ENCODE measurements around the gene HOTAIR.

HOTAIR gene

DNA sequence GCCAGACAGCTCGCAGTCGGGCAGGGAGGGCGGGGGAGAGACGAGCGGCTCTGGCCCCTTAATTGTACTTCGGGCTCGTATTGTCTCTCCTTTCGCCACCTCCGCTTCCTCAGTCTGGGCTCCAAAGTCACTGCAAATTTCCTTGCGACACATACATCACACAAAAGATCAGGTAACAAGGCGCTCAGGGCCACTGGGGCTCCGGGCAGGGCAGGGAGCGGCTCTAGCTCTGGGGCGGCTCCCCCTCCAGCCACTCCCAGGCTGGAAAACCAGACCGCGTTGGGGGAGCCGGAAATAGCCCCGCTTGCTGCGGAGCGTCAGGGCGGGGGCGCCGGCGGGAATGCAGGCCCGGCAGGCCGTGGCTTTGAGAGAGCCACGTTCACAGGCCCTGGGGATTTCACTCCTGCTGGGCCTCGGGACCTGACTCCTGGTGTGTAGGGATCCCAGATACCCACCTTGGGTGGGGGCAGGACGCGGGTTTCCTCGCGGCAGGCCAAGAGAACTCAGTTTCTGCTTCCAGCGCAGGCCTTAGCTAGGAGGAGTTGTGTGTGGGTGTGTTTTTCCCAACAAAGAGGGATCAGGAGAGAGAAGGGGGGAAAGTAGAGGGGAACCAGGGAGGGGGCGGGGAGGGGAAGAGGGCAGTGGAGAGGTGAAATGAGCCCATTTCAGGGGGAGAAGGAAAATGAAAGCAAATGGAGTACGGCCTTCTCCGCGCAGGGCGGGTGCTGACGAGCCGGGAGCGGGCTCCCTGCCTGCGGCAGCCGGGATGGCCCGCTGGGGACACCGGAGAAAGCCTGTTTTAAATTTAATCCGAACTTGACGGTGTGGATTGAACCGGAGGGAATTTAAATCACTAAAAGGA is 20.9 kb upstream of the HOTAIR start:
- TF ChIP-seq, protein P1, sequence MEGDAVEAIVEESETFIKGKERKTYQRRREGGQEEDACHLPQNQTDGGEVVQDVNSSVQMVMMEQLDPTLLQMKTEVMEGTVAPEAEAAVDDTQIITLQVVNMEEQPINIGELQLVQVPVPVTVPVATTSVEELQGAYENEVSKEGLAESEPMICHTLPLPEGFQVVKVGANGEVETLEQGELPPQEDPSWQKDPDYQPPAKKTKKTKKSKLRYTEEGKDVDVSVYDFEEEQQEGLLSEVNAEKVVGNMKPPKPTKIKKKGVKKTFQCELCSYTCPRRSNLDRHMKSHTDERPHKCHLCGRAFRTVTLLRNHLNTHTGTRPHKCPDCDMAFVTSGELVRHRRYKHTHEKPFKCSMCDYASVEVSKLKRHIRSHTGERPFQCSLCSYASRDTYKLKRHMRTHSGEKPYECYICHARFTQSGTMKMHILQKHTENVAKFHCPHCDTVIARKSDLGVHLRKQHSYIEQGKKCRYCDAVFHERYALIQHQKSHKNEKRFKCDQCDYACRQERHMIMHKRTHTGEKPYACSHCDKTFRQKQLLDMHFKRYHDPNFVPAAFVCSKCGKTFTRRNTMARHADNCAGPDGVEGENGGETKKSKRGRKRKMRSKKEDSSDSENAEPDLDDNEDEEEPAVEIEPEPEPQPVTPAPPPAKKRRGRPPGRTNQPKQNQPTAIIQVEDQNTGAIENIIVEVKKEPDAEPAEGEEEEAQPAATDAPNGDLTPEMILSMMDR (IDR thresholded peaks at IDR 0.05; ENCODE audit: low read length): no peak
- TF ChIP-seq EZH2 (optimal IDR thresholded peaks at IDR 0.05; ENCODE audit: low read depth, low read length) (no peak), EZH2phosphoT487 (IDR thresholded peaks at IDR 0.05; ENCODE audit: low read length) (no peak)
- Histone ChIP-seq H3F3A (ENCODE audit: insufficient read depth, low read length) (0 out of 2 replicates have a peak, but pooled peaks cover 3% of the 10 kb centered on the region), H2AFZ (ENCODE audit: low read length) (peak overlapping the region; percentile 96), H3K9me3 (replicated peaks; ENCODE audit: insufficient read depth, low read length) (no peaks in the 10 kb centered on the region), H3K27ac (ENCODE audit: low read length) (no peak overlapping the region), H3K4me1 (ENCODE audit: low read length) (peaks cover 10% of the 10 kb centered on the region; the same call in 1 of the 2 replicates), H3K9ac (ENCODE audit: low read length) (peak overlapping the region; percentile 45; the same call in 1 of the 2 replicates), H3K79me2 (ENCODE audit: low read length) (no peaks in the 10 kb centered on the region), H3K4me2 (ENCODE audit: low read depth, low read length) (peak overlapping the region; percentile 99), H3K4me3 (ENCODE audit: low read length) (peak overlapping the region; percentile 84), H3K27me3 (replicated peaks; ENCODE audit: insufficient read depth, low read length) (peaks cover 96% of the 10 kb centered on the region), H3K9me2 (replicated peaks; ENCODE audit: insufficient read depth, low read length) (no peaks in the 10 kb centered on the region), H3K36me3 (replicated peaks; ENCODE audit: insufficient read depth, low read length) (no peaks in the 10 kb centered on the region), H4K20me1 (ENCODE audit: insufficient read depth, low read length) (no peaks in the 10 kb centered on the region)
- no peak for DNase-seq

DNA sequence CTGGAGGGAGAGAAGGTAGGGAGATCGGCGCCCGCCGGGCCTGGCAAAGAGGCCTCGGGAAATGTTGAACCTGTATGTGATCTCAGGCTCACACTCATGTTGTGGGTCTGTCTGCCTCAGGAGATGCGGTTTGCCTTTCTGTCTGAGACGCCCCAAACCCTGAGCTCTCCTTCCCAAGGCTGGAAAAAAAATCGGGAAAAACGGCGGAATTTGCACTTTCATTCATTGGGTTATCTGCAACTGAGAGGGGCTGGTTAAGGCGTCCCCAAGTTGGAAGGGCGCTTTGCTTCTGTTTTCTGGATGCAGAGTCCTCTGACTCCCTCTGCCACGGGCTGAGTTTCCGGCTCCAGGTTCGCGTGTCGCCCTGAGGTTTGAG is 20.2 kb upstream of the HOTAIR start:
- H3K27me3 ChIP-seq (replicated peaks; ENCODE audit: insufficient read depth, low read length): peaks cover 96% of the 10 kb centered on the region
- no peaks in the 10 kb centered on the region for H3K79me2 ChIP-seq (ENCODE audit: low read length)
- H3K4me1 ChIP-seq (ENCODE audit: low read length): peaks cover 10% of the 10 kb centered on the region; the same call in 1 of the 2 replicates
- H2AFZ ChIP-seq (ENCODE audit: low read length): no peak overlapping the region
- H3K27ac ChIP-seq (ENCODE audit: low read length): no peak overlapping the region
- peak overlapping the region; percentile 99 for H3K4me2 ChIP-seq (ENCODE audit: low read depth, low read length)
- no peaks in the 10 kb centered on the region for H3K9me3 ChIP-seq (replicated peaks; ENCODE audit: insufficient read depth, low read length)
- H4K20me1 ChIP-seq (ENCODE audit: insufficient read depth, low read length): no peaks in the 10 kb centered on the region
- peak overlapping the region; percentile 84; the same call in 1 of the 2 replicates for H3K4me3 ChIP-seq (ENCODE audit: low read length)
- DNase-seq: no peak
- 0 out of 2 replicates have a peak, but pooled peaks cover 3% of the 10 kb centered on the region for H3F3A ChIP-seq (ENCODE audit: insufficient read depth, low read length)
- H3K9me2 ChIP-seq (replicated peaks; ENCODE audit: insufficient read depth, low read length): no peaks in the 10 kb centered on the region
- no peaks in the 10 kb centered on the region for H3K36me3 ChIP-seq (replicated peaks; ENCODE audit: insufficient read depth, low read length)
- H3K9ac ChIP-seq (ENCODE audit: low read length): no peak overlapping the region
- TF ChIP-seq EZH2phosphoT487 (IDR thresholded peaks at IDR 0.05; ENCODE audit: low read length): no peak

DNA sequence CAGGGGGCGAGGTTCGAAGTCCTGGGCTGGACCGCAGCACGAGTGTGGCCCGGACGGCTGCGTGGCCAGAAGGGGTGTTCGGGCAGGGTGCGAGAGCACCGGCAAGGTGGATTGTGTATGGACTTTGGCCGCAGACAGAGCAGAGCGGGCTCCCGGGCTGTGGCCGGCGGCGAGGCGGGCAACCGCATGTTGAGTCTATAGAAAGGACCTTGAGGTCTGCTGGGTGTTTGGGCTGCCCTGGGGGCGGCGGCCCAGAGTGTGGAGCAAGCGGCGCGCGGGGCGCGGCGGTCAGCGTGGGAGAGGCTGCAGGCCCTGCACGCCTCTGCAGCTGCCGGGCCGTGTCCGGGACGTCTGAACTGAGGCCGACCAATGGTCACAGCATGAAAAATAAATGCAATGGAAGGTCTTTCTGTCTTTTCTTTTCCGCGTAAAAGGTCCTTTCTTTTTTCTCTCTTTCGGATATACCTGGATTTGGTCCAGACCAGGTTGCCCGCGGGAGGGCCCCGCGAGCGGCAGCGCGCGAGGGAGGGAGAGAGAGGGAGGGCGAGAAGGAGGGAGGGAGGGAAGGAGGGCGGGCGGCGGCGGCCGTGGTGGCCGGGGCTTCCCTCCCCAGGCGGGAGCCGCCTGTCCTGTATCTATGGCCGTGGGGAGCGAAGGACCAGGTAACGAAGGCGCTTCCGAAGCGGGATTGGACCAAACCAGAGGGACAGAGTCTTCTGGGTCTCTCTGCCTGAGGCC is 19.7 kb upstream of the HOTAIR start:
- H3K9me3 ChIP-seq (replicated peaks; ENCODE audit: insufficient read depth, low read length): no peaks in the 10 kb centered on the region
- no peak overlapping the region for H3K9ac ChIP-seq (ENCODE audit: low read length)
- H3K9me2 ChIP-seq (replicated peaks; ENCODE audit: insufficient read depth, low read length): no peaks in the 10 kb centered on the region
- H2AFZ ChIP-seq (ENCODE audit: low read length): no peak overlapping the region
- TF ChIP-seq, protein P1 (IDR thresholded peaks at IDR 0.05; ENCODE audit: low read length): no peak
- TF ChIP-seq EZH2 (optimal IDR thresholded peaks at IDR 0.05; ENCODE audit: low read depth, low read length): no peak
- TF ChIP-seq EZH2phosphoT487 (IDR thresholded peaks at IDR 0.05; ENCODE audit: low read length): no peak
- H3K27ac ChIP-seq (ENCODE audit: low read length): no peak overlapping the region
- no peak for DNase-seq
- peaks cover 13% of the 10 kb centered on the region; the same call in 1 of the 2 replicates for H3K4me1 ChIP-seq (ENCODE audit: low read length)
- peak overlapping the region; percentile 99; the same call in 1 of the 2 replicates for H3K4me2 ChIP-seq (ENCODE audit: low read depth, low read length)
- no peak overlapping the region for H3K4me3 ChIP-seq (ENCODE audit: low read length)
- H3K79me2 ChIP-seq (ENCODE audit: low read length): no peaks in the 10 kb centered on the region
- H3K27me3 ChIP-seq (replicated peaks; ENCODE audit: insufficient read depth, low read length): peaks cover 96% of the 10 kb centered on the region
- H3F3A ChIP-seq (ENCODE audit: insufficient read depth, low read length): 0 out of 2 replicates have a peak, but pooled peaks cover 4% of the 10 kb centered on the region
- H4K20me1 ChIP-seq (ENCODE audit: insufficient read depth, low read length): no peaks in the 10 kb centered on the region
- no peaks in the 10 kb centered on the region for H3K36me3 ChIP-seq (replicated peaks; ENCODE audit: insufficient read depth, low read length)

Data from MM.1S (cell line).